PC-3 (cell line): ENCODE measurements around the gene HOXD11.

Experiments
- EZH2 ChIP-seq: fragments of 300-600 bp; sonication (generic); IDR thresholded peaks from one replicate; pipeline ENCODE4 v1.6.1; 2017; ENCODE audit warnings: antibody characterized with exemption, mild to moderate bottlenecking, low read length; ENCODE audit not compliant: unreplicated experiment
- EZH2phosphoT487 ChIP-seq: fragments of 300-600 bp; sonication (generic); IDR thresholded peaks from 2 replicates; pipeline ENCODE4 v1.6.1; 2018; ENCODE audit warnings: mild to moderate bottlenecking, antibody characterized with exemption, low read length, borderline replicate concordance
- TF ChIP-seq, protein P1 (sequence below): fragments of 300-600 bp; sonication (generic); conservative IDR thresholded peaks from 2 replicates; pipeline ENCODE4 v1.5.1; 2017; ENCODE audit warnings: antibody characterized with exemption, low read depth, mild to moderate bottlenecking, low read length

DNA sequence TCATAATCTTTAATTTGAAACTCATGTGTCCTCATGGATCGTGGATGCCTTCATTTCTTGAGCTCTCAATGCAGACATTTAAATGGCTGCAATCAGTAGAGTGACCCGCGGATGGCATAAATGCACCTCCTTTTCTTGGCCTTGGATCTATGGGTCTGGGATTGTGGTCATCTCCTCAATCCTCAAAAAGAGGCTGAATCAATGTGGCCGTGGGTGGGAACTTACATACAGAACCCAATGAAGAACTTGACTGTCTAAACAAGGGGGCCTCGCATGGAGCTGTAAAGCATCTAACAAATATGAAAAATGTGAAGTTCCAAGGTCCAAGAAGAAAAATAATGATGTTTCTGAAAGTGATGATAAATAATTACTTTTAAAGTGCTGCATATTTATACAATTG is 11.7 kb upstream of the HOXD11 start:
- TF ChIP-seq, protein P1, sequence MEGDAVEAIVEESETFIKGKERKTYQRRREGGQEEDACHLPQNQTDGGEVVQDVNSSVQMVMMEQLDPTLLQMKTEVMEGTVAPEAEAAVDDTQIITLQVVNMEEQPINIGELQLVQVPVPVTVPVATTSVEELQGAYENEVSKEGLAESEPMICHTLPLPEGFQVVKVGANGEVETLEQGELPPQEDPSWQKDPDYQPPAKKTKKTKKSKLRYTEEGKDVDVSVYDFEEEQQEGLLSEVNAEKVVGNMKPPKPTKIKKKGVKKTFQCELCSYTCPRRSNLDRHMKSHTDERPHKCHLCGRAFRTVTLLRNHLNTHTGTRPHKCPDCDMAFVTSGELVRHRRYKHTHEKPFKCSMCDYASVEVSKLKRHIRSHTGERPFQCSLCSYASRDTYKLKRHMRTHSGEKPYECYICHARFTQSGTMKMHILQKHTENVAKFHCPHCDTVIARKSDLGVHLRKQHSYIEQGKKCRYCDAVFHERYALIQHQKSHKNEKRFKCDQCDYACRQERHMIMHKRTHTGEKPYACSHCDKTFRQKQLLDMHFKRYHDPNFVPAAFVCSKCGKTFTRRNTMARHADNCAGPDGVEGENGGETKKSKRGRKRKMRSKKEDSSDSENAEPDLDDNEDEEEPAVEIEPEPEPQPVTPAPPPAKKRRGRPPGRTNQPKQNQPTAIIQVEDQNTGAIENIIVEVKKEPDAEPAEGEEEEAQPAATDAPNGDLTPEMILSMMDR = no peak
- TF ChIP-seq EZH2phosphoT487 = no peak
- no peak for TF ChIP-seq EZH2
